ENCODE data around the gene IFITM5.

DNA sequence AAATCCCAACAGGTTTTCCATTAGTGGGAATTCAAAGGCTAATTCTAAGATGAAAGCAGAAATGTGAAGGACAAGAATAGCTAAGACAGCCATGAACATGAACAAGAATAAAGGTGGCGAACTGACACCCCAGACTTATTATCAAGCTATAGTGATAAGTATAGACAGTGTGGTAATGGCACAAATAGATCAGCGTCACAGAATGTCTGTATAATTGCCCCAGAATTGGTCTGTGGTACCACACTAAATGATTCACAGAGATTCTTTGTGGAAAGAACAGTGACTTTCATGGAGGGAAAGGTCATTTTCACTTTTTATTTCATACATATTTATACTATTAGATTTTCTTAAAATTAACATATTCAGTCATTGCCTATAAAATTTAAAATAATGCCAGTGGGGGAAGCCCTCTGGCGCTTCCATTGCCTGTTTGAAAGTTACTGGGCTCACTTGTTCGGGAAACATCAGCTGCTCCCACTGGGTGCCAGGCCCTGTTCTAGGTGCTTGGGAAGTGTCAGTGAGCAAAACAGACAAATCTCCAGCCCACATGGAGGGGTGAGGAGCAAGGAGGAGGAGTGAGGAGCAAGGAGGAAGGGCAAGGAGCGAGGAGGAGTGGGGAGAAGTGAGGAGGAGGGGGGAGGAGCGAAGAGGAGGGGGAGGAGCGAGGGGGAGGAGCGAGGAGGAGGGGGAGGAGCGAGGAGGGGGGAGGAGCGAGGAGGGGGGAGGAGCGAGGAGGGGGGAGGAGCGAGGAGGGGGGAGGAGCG, 32.5 kb downstream of the IFITM5 start:
- TF ChIP-seq POLR2A (IDR thresholded peaks at IDR 0.05): no peak
- TF ChIP-seq, protein P1, sequence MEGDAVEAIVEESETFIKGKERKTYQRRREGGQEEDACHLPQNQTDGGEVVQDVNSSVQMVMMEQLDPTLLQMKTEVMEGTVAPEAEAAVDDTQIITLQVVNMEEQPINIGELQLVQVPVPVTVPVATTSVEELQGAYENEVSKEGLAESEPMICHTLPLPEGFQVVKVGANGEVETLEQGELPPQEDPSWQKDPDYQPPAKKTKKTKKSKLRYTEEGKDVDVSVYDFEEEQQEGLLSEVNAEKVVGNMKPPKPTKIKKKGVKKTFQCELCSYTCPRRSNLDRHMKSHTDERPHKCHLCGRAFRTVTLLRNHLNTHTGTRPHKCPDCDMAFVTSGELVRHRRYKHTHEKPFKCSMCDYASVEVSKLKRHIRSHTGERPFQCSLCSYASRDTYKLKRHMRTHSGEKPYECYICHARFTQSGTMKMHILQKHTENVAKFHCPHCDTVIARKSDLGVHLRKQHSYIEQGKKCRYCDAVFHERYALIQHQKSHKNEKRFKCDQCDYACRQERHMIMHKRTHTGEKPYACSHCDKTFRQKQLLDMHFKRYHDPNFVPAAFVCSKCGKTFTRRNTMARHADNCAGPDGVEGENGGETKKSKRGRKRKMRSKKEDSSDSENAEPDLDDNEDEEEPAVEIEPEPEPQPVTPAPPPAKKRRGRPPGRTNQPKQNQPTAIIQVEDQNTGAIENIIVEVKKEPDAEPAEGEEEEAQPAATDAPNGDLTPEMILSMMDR (IDR thresholded peaks at IDR 0.05): no peak

All from lower leg skin (tissue), 3 donors.